GM12892 (cell line): ENCODE results near the gene GRIA4.
"Not testable (repeated sequence)": the region's sequence is repeated elsewhere in the genome, so short reads cannot be mapped to it uniquely, and the experiment has no call there.

ENCODE experiments used
- DNase-seq: peaks from one replicate; pipeline ENCODE4 v3.0.0; 2011; ENCODE audit not compliant: insufficient read length
- FAIRE-seq: peaks from 2 replicates; lab custom pipeline; 2011; peaks lifted over from hg19 to GRCh38; lab: Jason Lieb, UNC
- POLR2A ChIP-seq: IDR thresholded peaks from 2 replicates; pipeline ENCODE4 v1.6.1; 2011; ENCODE audit warnings: low read depth, low read length, control low read depth
- POLR2AphosphoS5 ChIP-seq: IDR thresholded peaks from 2 replicates; pipeline ENCODE4 v1.6.1; 2011; ENCODE audit warnings: low read depth, low read length, control low read depth
- TAF1 ChIP-seq: IDR thresholded peaks from 2 replicates; pipeline ENCODE4 v1.6.1; 2011; ENCODE audit warnings: low read depth, mild to moderate bottlenecking, control low read depth, low read length, borderline replicate concordance

Gene GRIA4

DNA sequence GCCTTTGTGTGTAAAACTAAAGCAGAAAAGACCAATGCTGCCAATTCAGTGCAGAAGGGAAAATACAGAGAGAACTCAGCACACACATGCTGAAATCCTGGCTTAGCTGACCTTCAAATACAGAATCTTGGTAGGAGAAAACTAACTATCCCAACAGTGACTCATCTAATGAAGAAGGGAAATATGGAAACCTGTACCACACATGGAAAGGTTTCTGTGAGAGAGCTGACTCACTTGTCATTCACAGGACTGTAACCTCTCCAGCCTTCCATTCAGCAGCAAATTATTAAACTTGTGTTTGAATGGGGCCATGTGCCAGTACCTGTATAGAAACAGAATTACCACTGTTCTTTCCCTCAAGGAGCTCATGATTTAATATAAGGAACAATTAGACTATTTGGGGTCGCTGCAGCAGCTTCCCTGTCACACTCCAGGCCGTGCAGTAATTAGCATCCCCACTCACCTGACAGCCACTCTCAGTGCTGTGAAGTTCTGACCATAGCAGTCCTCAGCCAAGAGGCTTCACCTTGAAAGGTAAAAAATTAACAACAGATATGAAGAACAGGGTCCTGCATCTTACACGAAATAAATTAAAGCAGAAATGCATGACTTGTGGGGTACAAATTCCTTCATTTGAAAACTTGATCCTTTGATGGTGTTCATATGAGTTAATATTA lies 358.3 kb downstream of the GRIA4 start:
- DNase-seq = no peak
- TF ChIP-seq TAF1 (no peak), POLR2AphosphoS5 (no peak), POLR2A (no peak)
- no peak for FAIRE-seq

GRCh38 chr11:105969756-105970155 lies 359.9 kb downstream of the GRIA4 start:
- no peak for TF ChIP-seq POLR2A
- TF ChIP-seq TAF1 = no peak
- no peak for TF ChIP-seq POLR2AphosphoS5

DNA sequence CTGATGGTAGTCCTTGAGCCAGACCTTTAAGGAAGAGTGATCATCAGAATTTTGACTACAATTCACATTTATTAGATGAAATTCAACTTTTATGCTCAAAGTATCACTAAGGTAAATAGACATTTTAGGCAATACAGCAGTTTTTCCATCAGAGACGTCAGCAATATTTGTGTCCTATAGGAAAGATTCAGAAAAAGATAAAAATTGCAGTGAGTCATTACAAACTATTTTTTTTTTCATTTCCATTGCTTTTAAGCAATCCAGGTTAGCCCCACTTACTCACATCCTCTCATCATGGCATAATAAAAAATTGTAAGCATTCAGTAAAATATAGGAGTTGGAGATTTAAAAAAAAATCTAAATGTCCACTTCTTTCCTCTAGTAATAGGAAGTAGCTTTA lies 365.3 kb downstream of the GRIA4 start:
- FAIRE-seq = no peak
- no peak for TF ChIP-seq TAF1
- no peak for DNase-seq

More at GRCh38 chr11:105969756-105970155, 359.9 kb downstream of the GRIA4 start:
- DNase-seq = no peak
- no peak for FAIRE-seq

DNA sequence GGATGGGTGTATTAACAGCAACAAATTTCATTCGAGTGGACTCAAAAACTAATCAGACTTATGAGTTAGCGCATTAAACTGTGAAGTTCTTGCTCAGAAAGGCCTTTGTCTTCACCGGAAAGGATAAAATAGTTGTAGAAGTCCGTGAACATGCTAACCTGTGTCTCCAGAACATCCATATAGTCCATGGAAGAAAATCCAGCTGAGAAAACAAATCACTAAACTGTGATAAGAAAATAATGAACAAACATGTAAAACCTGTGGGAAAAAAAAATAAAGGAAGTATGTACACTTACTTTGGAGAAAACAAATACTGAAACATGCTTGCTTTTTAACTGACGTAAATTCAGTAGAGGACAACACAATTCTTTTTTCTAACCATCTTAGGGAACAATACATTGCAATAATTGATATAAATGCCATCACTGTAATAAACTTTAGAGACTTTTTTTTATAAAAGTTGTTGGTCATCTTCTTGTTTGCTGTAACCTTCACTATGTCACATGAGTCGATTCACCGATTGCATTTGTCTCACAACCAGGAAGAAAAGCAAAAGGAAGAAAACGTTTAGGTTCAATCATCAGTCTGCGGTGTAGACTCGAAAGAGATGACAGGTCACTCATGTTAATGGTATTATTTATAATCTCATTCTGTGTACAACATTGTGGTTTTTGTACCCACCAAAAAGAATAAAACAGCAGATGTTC lies 370.3 kb downstream of the GRIA4 start:
- no peak for TF ChIP-seq POLR2AphosphoS5
- no peak for TF ChIP-seq TAF1
- TF ChIP-seq POLR2A = no peak
- FAIRE-seq (no peak), DNase-seq (no peak)

DNA sequence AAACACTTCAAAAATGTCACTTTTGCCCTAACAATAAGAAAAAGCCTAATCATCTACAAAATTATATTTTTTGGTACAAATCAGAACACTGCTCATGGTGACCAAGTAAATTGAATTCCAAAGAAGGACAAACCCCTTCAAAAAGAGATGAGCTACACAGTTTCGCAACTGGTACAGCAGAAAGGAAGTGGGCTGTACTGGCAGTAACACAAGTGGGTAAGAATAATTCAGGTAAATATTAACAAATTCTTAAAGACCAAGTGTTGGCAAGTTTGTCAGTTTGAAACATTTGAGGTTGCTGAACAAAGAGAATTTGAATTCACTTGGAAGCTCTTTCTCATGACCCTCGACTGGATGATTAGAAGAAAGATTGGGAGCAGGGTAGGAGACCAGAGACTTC lies 376.7 kb downstream of the GRIA4 start:
- FAIRE-seq (no peak), DNase-seq (no peak)
- no peak for TF ChIP-seq POLR2AphosphoS5
- no peak for TF ChIP-seq POLR2A
- TF ChIP-seq TAF1 = no peak

GRCh38 chr11:105988197-105988596 lies 378.3 kb downstream of the GRIA4 start:
- no peak for DNase-seq
- FAIRE-seq = no peak
- TF ChIP-seq POLR2A (no peak), TAF1 (no peak), POLR2AphosphoS5 (no peak)

- FAIRE-seq = no peak
- no peak for DNase-seq
- no peak for TF ChIP-seq POLR2AphosphoS5
- TF ChIP-seq TAF1 = no peak
- no peak for TF ChIP-seq POLR2A
Measured at GRCh38 chr11:105989124-105989523, 379.3 kb downstream of the GRIA4 start.

DNA sequence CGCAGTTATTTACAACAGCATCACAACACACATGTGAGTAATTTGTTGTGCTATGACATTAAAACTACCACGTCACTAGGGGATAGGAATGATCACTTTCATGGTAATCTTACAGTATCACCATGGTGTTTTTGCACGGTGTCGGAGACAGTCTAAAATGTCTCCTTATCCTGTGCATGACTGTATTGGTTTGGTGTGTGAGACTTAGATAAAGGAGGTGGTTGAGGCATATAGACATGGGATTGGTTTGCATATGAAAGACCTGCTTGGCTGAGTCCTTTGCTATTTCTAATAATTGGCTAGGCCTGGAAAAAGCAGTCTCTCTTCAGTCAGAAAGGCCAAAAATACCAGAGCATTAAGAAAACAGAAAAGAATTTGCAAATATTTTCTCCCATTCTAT lies 382.0 kb downstream of the GRIA4 start:
- TF ChIP-seq POLR2A (no peak), TAF1 (no peak), POLR2AphosphoS5 (no peak)
- no peak for FAIRE-seq
- DNase-seq = no peak

GRCh38 chr11:106001304-106002012 lies 391.6 kb downstream of the GRIA4 start:
- no peak for TF ChIP-seq POLR2A
- no peak for TF ChIP-seq POLR2AphosphoS5
- TF ChIP-seq TAF1 = no peak
- no peak for FAIRE-seq

GRCh38 chr11:106003094-106003493 lies 393.2 kb downstream of the GRIA4 start:
- not testable (repeated sequence) for DNase-seq, FAIRE-seq

More at GRCh38 chr11:106001304-106002012, 391.6 kb downstream of the GRIA4 start:
- no peak for DNase-seq

DNA sequence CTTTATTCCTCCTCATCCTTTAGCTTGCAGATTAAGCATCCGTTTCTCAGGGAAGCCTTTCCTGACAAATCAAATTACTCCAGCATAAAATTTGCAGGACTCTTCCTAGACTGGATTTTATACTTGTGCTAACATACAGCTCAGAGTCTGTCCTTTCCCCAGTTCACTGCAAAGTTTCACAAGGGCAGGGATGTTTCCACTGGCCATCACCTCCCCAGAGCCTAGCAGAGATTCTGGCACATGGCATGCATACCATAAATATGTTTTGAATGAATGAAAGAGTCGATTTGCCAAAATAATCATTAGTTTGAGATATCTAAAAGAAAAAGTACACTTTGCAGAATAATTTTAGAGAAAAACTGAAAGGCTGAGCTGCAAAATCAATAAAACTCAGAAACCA lies 401.6 kb downstream of the GRIA4 start:
- TF ChIP-seq POLR2AphosphoS5 (no peak), POLR2A (no peak), TAF1 (no peak)
- no peak for FAIRE-seq
- no peak for DNase-seq
